VCaP (cell line): ENCODE measurements around the gene FBH1.
"Not testable (repeated sequence)": the region's sequence is repeated elsewhere in the genome, so short reads cannot be mapped to it uniquely, and the experiment has no call there.

Source experiments
- H3K27ac ChIP-seq: fragments of 450-650 bp; 2 replicates; pipeline ENCODE4 v1.5.1; 2017
- TF ChIP-seq, protein P1 (sequence below): fragments of 450-650 bp; conservative IDR thresholded peaks from 2 replicates; pipeline ENCODE4 v1.5.1; 2017; ENCODE audit warnings: mild to moderate bottlenecking, moderate library complexity

FBH1 gene

DNA sequence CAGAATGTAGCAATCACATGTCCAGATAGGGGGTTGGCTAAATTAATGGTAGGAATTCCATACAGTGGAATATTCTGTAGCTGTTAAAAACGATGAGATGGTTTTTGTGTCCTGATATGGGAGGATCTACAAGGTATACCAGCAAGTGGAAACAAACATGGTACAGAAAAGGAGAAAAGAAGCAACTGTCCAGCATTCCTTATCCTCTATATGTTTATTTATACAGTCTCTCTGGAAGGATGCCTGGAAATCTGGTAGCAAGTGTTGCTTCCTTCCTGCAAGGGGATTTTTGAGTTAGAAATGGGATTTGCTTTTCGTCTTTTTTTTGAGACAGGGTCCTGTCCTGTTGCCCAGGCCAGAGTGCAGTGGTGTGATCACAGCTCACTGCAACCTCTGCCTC lies 68.0 kb downstream of the FBH1 start:
- no peak overlapping the region for H3K27ac ChIP-seq
- TF ChIP-seq, protein P1, sequence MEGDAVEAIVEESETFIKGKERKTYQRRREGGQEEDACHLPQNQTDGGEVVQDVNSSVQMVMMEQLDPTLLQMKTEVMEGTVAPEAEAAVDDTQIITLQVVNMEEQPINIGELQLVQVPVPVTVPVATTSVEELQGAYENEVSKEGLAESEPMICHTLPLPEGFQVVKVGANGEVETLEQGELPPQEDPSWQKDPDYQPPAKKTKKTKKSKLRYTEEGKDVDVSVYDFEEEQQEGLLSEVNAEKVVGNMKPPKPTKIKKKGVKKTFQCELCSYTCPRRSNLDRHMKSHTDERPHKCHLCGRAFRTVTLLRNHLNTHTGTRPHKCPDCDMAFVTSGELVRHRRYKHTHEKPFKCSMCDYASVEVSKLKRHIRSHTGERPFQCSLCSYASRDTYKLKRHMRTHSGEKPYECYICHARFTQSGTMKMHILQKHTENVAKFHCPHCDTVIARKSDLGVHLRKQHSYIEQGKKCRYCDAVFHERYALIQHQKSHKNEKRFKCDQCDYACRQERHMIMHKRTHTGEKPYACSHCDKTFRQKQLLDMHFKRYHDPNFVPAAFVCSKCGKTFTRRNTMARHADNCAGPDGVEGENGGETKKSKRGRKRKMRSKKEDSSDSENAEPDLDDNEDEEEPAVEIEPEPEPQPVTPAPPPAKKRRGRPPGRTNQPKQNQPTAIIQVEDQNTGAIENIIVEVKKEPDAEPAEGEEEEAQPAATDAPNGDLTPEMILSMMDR, result no peak

DNA sequence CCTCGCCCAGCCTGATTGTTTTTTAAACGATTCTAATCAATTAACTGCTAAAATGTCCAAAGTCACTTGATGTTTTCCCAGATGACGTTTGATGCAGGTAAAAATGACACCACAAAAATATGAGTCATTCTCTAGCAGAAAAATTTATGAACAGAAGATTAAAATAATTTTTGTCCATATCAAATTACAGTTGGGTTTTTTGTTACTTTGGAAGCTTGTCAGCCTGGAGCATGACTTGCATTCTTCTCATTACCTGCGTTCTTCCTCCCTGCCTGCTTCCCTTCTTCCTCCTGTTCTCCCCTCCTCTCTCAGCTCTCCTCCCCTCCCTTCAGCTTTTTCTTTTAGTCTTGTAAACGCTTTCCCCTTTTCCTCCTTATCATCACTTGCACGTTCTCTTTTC lies 68.6 kb downstream of the FBH1 start:
- H3K27ac ChIP-seq, result no peak overlapping the region
- TF ChIP-seq, protein P1, result no peak

DNA sequence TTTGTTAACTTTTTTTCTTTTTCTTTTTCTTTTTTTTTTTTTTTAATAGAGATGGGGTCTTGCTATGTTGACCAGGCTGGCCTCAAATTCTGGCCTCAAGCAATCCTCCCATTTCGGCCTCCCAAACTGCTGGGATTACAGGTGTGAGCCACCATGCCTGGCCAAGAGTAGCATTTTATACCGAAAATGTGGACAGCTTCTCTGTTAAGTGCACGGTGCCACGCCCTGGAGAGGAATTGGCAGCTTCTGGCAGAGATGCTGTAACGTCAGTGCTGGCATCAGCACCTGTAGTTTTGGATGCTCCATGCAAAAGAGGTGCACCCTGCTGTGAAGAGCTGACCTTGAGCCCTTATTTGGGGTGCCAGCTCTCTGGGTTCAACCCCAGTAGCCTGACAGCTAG lies 69.1 kb downstream of the FBH1 start:
- H3K27ac ChIP-seq, result no peak overlapping the region
- TF ChIP-seq, protein P1, result no peak

DNA sequence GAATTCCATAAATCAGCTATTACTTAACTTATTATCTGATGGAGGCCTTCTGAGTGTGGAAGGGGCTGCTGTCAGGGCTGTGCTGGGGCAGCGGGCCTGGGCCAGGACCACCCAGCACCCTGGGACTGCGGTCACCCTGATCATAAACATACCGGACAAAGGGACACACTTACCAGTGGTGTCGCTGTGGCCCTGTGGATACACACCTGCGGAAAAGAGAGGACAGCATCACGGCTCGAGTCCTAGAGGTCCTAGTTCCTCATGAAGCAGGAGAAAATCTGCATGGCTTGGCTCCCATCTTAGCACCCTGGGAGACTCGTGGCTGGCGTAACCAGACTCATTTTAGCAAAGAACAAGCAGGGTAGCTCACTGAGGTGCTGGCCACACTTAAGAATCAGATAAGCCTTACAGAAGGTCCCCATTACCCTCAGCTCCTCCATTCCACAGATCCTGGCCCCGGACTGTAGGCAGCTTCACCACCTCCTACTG lies 69.6 kb downstream of the FBH1 start:
- no peak overlapping the region for H3K27ac ChIP-seq
- TF ChIP-seq, protein P1, result no peak

DNA sequence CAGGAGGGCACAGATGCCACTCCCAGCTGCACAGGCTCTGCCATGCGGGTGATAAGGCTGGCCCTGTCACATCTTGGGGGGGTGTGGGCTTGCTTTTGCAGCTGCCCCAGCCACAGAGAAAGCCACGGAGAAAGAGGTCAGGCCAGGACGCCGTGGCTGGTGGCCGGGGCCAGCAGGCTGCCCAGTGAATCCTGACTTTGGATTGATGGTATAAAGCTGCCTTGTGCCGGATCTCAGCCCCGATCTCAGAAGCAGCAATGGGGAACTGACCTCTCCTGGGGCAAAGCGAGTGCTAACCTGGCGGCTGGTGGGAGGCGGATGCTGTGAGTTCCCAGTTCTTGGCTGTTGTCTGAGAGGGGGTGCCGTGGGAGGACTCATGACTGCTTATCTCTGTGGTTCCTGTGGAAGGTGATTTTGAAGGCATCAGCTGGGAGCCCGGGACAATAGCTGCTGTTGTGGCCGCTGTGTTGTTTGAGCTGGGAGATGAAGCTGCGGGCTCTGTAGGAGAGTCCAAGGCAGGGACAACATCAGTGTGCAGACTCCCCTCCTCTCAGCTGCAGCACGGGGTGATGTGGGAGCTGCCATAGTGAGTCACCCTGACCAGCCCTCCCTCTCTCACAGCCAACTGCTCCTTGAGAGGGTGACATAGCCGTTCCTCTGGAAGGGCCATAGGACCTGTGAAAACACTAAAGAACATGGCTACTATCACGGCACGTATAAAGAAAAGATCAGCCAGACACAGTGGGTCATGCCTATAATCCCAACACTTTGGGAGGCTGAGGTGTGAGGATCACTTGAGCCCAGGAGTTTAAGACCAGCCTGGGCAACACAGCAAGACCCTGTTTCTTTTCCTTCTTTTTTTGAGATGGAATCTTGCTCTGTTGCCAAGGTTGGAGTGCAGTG lies 70.3 kb downstream of the FBH1 start:
- TF ChIP-seq, protein P1, result no peak
- no peak overlapping the region for H3K27ac ChIP-seq

DNA sequence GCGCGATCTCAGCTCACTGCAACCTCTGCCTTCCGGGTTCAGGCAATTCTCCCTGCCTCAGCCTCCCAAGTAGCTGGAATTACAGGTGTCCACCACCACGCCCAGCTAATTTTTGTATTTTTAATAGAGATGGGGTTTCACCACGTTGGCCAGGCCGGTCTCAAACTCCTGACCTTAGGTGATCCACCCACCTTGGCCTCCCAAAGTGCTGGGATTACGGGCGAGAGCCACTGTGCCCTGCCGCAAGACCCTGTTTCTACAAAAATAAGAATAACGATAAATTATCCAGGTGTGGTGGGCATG lies 70.9 kb downstream of the FBH1 start:
- H3K27ac ChIP-seq, result not testable (repeated sequence)

DNA sequence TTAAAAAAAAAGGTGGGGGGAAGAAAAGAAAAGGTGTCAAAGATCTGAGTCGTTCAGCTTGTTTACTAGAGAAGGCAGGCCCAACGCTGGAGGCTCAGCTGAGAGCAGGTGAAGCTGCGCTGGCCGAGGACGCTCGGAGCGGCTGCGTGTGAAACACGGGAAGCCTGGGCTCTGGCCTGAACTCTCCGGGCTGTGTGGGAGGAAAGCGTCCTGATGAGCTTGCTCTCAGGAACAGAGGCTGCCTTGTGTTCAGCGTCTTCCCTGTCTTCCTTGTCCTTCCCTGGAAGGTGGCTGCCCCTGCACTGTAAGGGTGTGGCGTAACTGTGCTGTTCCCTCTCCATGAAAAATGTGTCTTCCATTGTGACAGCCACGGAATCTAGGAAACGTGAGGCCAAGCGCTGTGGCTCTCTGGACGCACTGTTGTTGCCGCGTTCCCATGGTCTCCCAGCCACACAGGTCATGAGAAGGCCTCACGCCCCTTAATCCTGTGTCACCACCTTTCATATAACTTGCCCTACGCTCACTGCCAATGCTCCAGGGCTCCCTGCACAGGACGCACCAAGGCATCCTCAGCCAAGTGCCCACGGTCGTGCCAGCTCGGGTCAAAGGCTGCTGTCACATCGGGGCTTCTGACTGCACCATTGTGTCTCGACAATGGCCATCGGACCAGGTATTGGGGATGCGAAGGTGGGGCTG lies 71.5 kb downstream of the FBH1 start:
- TF ChIP-seq, protein P1, result no peak
- no peak overlapping the region for H3K27ac ChIP-seq

DNA sequence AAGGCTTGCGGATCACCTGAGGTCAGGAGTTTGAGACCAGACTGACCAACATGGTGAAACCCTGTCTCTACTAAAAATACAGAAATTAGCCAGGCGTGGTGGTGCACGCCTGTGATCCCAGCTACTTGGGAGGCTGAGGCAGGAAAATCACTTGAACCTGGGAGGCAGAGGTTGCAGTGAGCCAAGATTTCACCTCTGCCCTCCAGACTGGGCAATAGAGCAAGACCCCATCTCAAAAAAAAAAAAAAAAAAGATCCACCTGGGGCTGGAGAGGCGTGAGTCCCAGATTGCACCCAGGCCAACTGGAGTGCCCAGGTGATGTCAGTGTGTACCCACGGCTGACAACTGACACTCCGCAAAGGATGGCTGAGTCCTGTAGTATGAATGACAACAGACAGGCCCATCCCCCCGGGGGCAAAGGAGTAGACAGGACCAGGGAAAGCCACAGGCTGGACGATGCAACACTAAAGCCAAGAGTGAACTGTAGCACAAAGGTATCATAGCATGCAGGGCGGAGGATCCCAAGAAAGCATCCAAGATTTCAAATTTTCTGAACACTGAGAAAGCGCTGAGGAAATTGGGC lies 72.4 kb downstream of the FBH1 start:
- not testable (repeated sequence) for H3K27ac ChIP-seq
